ENCODE measurements around the gene PACSIN1. TPM values are rescaled to one million over a fixed set of nuclear protein-coding genes. Genes with fewer than 3 reads are reported as not detected.

Gene PACSIN1
- polyA plus RNA-seq, 1 donor from 2014 or later = 3.1 TPM

DNA sequence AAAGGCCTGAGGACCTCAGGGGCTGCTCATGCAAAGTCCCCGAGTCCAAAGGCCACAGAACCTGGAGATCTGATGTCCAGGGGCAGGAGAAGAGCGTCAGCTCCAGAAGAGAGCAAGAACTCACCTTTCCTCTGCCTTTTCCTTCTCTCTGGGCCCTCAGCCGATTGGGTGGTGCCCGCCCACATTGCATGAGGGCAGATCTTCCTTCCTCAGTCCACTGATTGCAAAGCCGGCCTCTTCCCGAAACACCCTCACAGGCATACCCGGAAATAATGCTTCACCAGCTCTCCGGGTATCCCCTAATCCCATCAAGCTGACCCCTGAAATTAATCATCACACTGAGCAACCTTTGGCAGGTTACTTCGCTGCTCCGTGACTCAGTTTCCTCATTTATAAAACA lies 56.9 kb downstream of the PACSIN1 start:
- no peaks in the 10 kb centered on the region for H4K20me1 ChIP-seq (ENCODE audit: insufficient read depth)
- no peak overlapping the region for H3K4me2 ChIP-seq (ENCODE audit: low read length)
- H3K9me3 ChIP-seq (ENCODE audit: low read length) = no peaks in the 10 kb centered on the region
- H3K4me3 ChIP-seq (ENCODE audit: low read length) = no peak overlapping the region
- no peaks in the 10 kb centered on the region for H3F3A ChIP-seq (ENCODE audit: insufficient read depth, low read length, poor library complexity, severe bottlenecking)
- H3K27ac ChIP-seq (ENCODE audit: low read length) = no peak overlapping the region
- TF ChIP-seq RAD21 (conservative IDR thresholded peaks at IDR 0.05) = no peak
- TF ChIP-seq, protein P1, sequence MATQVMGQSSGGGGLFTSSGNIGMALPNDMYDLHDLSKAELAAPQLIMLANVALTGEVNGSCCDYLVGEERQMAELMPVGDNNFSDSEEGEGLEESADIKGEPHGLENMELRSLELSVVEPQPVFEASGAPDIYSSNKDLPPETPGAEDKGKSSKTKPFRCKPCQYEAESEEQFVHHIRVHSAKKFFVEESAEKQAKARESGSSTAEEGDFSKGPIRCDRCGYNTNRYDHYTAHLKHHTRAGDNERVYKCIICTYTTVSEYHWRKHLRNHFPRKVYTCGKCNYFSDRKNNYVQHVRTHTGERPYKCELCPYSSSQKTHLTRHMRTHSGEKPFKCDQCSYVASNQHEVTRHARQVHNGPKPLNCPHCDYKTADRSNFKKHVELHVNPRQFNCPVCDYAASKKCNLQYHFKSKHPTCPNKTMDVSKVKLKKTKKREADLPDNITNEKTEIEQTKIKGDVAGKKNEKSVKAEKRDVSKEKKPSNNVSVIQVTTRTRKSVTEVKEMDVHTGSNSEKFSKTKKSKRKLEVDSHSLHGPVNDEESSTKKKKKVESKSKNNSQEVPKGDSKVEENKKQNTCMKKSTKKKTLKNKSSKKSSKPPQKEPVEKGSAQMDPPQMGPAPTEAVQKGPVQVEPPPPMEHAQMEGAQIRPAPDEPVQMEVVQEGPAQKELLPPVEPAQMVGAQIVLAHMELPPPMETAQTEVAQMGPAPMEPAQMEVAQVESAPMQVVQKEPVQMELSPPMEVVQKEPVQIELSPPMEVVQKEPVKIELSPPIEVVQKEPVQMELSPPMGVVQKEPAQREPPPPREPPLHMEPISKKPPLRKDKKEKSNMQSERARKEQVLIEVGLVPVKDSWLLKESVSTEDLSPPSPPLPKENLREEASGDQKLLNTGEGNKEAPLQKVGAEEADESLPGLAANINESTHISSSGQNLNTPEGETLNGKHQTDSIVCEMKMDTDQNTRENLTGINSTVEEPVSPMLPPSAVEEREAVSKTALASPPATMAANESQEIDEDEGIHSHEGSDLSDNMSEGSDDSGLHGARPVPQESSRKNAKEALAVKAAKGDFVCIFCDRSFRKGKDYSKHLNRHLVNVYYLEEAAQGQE (IDR thresholded peaks at IDR 0.05; ENCODE audit: borderline replicate concordance) = no peak
- no peak for TF ChIP-seq EP300 (conservative IDR thresholded peaks at IDR 0.05; ENCODE audit: poor library complexity, severe bottlenecking)
- TF ChIP-seq SMC3 (conservative IDR thresholded peaks at IDR 0.05; ENCODE audit: poor library complexity) = no peak
- TF ChIP-seq, protein P2, sequence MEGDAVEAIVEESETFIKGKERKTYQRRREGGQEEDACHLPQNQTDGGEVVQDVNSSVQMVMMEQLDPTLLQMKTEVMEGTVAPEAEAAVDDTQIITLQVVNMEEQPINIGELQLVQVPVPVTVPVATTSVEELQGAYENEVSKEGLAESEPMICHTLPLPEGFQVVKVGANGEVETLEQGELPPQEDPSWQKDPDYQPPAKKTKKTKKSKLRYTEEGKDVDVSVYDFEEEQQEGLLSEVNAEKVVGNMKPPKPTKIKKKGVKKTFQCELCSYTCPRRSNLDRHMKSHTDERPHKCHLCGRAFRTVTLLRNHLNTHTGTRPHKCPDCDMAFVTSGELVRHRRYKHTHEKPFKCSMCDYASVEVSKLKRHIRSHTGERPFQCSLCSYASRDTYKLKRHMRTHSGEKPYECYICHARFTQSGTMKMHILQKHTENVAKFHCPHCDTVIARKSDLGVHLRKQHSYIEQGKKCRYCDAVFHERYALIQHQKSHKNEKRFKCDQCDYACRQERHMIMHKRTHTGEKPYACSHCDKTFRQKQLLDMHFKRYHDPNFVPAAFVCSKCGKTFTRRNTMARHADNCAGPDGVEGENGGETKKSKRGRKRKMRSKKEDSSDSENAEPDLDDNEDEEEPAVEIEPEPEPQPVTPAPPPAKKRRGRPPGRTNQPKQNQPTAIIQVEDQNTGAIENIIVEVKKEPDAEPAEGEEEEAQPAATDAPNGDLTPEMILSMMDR (IDR thresholded peaks at IDR 0.05; ENCODE audit: poor library complexity, severe bottlenecking) = no peak
- no peak for TF ChIP-seq TAF1 (IDR thresholded peaks at IDR 0.05; ENCODE audit: low read depth)
- no peak for TF ChIP-seq MXI1 (conservative IDR thresholded peaks at IDR 0.05; ENCODE audit: poor library complexity, severe bottlenecking)
- TF ChIP-seq POLR2AphosphoS5 (IDR thresholded peaks at IDR 0.05) = no peak
- no peak for TF ChIP-seq EZH2 (IDR thresholded peaks at IDR 0.05; ENCODE audit: borderline replicate concordance, insufficient read depth, low read length, poor library complexity, severe bottlenecking)
- H3K9me2 ChIP-seq (ENCODE audit: insufficient read depth, low read length) = no peaks in the 10 kb centered on the region
- H3K36me3 ChIP-seq (ENCODE audit: insufficient read depth, low read length) = no peaks in the 10 kb centered on the region
- H3K9ac ChIP-seq (ENCODE audit: low read length) = no peak overlapping the region
- H2AFZ ChIP-seq (ENCODE audit: low read depth, low read length) = no peak overlapping the region
- no peaks in the 10 kb centered on the region for H3K27me3 ChIP-seq (ENCODE audit: insufficient read depth, low read depth, low read length)
- no peaks in the 10 kb centered on the region for H3K79me2 ChIP-seq (replicated peaks; ENCODE audit: insufficient read depth, low read length)

DNA sequence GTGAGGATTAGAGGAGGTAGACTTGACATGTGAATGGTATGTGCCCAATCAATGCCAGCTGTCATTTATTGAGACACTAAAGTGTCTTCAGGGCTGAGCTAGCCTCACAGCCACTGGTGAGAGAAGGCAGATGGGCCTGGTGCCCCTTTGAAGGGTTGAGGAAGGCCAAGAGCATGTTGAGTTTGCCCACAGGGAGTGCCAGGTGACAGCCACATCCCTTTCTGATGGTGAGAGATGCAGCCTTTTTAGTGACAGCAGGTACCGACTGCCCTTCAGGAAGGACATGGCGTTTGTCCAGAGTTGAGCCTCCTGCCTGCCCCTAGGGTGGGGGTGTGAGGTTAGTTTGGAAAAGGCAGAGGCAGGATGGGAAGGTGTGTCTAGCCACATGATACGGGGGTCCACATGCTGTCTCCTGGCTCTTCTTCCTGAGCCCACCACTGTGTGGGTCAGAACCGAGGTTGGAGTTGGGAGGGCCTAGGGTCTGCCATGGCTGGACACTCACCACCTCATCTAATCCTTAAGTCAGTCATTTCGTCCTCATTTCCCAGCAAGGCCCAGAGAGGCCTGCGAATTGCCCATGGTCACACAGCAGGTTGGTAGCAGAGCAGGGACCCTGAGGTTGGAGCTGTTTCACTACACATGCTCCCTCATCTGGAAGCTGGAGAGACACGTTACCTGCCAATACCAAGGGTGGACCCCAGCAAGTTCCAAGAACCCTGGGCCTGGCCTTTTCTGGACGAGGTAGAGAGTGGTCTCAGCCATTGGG lies 57.7 kb downstream of the PACSIN1 start:
- no peak overlapping the region for H3K9ac ChIP-seq (ENCODE audit: low read length)
- H3K9me2 ChIP-seq (ENCODE audit: insufficient read depth, low read length) = no peaks in the 10 kb centered on the region
- no peak overlapping the region for H3K4me3 ChIP-seq (ENCODE audit: low read length)
- no peaks in the 10 kb centered on the region for H3K36me3 ChIP-seq (ENCODE audit: insufficient read depth, low read length)
- H2AFZ ChIP-seq (ENCODE audit: low read depth, low read length) = no peak overlapping the region
- TF ChIP-seq POLR2AphosphoS5 (IDR thresholded peaks at IDR 0.05) (no peak), TAF1 (IDR thresholded peaks at IDR 0.05; ENCODE audit: low read depth) (no peak), SMC3 (conservative IDR thresholded peaks at IDR 0.05; ENCODE audit: poor library complexity) (no peak), MXI1 (conservative IDR thresholded peaks at IDR 0.05; ENCODE audit: poor library complexity, severe bottlenecking) (no peak), EZH2 (IDR thresholded peaks at IDR 0.05; ENCODE audit: borderline replicate concordance, insufficient read depth, low read length, poor library complexity, severe bottlenecking) (no peak), RAD21 (conservative IDR thresholded peaks at IDR 0.05) (no peak), EP300 (conservative IDR thresholded peaks at IDR 0.05; ENCODE audit: poor library complexity, severe bottlenecking) (no peak)
- TF ChIP-seq, protein P2 (IDR thresholded peaks at IDR 0.05; ENCODE audit: poor library complexity, severe bottlenecking) = no peak
- TF ChIP-seq, protein P1 (IDR thresholded peaks at IDR 0.05; ENCODE audit: borderline replicate concordance) = no peak
- no peaks in the 10 kb centered on the region for H3K9me3 ChIP-seq (ENCODE audit: low read length)
- no peaks in the 10 kb centered on the region for H3F3A ChIP-seq (ENCODE audit: insufficient read depth, low read length, poor library complexity, severe bottlenecking)
- H3K27ac ChIP-seq (ENCODE audit: low read length) = no peak overlapping the region
- H3K4me2 ChIP-seq (ENCODE audit: low read length) = no peak overlapping the region
- no peaks in the 10 kb centered on the region for H3K79me2 ChIP-seq (replicated peaks; ENCODE audit: insufficient read depth, low read length)
- no peaks in the 10 kb centered on the region for H4K20me1 ChIP-seq (ENCODE audit: insufficient read depth)
- H3K27me3 ChIP-seq (ENCODE audit: insufficient read depth, low read depth, low read length) = no peaks in the 10 kb centered on the region
